Activated CD8-positive, alpha-beta memory T cell treated with anti-CD3 and anti-CD28 coated beads for 24 hours (primary cell): ENCODE results near the gene ACP6.
A peak's percentile ranks its signal among the peaks of the same experiment; 100 is the strongest.
"Not testable (repeated sequence)": the region's sequence is repeated elsewhere in the genome, so short reads cannot be mapped to it uniquely, and the experiment has no call there.

Source experiments
- DNase-seq: peaks from one replicate; pipeline ENCODE4 v3.0.0-alpha.2; 2020

Gene ACP6

GRCh38 chr1:147618771-147619170 is 51.6 kb downstream of the ACP6 start:
- DNase-seq, result no peak

DNA sequence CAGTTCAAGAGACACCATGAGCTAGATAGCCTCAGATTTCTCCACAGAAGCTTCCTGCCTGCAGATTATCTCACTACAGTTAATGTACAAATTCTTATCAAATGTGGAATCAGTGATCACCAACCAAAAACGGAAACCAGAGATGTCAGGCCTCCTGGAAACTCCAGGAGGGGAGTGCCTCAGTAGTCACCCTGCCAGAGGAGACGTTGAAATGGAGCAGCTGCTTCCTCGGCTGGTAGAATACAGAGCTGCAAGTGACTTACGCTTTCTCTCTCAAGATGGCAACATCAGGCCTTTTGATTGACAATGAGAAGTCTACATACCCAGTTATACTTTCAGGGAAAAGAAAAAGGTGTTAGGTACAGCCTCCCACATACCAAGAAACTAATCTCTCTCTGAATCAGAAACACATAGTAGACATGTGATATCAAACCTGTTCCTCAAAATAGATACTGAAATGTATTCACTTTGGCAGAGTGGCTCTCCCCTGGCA is 52.2 kb downstream of the ACP6 start:
- DNase-seq, result no peak

DNA sequence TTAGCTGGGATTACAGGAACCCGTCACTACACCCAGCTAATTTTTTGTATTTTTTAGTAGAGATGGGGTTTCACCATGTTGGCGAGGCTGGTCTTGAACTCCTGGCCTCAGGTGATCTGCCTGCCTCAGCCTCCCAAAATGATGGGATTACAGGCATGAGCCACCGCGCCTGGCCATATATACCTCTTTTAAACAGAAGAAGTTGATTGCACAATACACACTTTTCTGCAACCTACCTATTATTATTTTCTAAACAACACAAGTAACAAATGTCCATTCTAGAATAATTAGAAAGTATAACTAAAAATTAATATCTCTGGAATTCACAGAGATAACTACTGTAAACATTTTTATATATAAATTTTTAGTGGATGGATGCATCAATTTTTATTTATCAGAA is 55.4 kb downstream of the ACP6 start:
- not testable (repeated sequence) for DNase-seq

- no peak for DNase-seq
Observed at GRCh38 chr1:147613506-147613905, 56.8 kb downstream of the ACP6 start.

- DNase-seq, result no peak
Observed at GRCh38 chr1:147612366-147612765, 58.0 kb downstream of the ACP6 start.

DNA sequence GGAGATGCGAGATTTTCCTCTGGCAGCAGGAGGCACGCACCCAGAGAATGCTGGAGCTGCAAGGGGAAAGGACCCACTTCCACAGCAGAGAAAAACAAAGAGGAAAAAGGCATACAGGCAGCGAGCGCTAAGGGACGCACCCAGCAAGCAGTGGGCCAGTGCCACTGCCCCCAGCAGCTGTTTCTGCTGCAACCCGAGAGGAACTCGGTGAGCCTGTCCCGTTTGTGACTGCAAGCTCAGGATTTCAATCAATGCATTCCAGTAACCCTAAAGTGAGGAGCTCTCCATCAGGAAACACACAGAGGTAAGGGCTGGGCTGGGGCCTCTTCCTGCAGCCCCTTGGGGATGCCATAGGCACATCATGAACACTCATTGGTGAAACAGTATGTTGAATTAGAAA is 58.7 kb downstream of the ACP6 start:
- no peak for DNase-seq

DNA sequence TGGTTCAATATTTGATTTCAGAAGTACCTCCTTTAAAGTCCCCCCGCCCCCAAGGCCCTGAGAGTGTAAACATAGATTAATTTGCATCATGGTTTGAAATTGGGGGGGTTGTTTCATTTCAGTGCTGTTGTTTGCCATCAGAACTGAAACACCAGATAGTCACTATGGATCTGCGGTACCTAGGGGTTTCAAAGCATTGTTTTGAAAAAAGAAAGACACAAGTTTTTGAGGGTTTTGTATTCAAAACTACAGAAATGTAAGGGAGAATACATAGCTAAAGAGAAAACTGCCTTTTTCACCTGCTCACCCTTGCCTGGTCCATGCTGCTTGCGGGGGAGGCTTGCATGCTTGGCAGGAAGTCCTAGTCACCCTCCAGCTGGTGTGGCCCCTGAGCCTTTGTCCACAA is 59.3 kb downstream of the ACP6 start:
- no peak for DNase-seq

GRCh38 chr1:147609358-147609757 is 61.0 kb downstream of the ACP6 start:
- no peak for DNase-seq

GRCh38 chr1:147608596-147608995 is 61.7 kb downstream of the ACP6 start:
- DNase-seq, result no peak

DNA sequence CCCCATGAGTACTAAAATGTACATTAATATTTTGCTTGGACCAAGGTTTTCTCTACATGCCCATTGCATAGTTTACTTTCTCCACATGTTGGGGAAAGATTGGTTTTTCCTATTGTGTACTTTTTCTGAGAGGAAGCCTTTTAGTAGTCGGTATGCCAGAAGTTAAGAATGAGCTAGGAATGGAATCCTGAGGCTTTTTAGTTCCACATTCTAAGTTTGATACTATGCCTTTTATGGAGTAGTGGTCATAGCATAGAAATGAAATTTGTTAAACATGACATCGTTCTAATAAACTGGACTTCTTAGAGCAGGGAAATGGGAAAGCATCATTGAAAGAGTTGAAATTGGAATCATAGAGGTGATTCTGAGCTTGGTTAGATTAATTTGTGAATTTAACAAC is 64.7 kb downstream of the ACP6 start:
- DNase-seq, result no peak

GRCh38 chr1:147603986-147604385 is 66.3 kb downstream of the ACP6 start:
- no peak for DNase-seq

DNA sequence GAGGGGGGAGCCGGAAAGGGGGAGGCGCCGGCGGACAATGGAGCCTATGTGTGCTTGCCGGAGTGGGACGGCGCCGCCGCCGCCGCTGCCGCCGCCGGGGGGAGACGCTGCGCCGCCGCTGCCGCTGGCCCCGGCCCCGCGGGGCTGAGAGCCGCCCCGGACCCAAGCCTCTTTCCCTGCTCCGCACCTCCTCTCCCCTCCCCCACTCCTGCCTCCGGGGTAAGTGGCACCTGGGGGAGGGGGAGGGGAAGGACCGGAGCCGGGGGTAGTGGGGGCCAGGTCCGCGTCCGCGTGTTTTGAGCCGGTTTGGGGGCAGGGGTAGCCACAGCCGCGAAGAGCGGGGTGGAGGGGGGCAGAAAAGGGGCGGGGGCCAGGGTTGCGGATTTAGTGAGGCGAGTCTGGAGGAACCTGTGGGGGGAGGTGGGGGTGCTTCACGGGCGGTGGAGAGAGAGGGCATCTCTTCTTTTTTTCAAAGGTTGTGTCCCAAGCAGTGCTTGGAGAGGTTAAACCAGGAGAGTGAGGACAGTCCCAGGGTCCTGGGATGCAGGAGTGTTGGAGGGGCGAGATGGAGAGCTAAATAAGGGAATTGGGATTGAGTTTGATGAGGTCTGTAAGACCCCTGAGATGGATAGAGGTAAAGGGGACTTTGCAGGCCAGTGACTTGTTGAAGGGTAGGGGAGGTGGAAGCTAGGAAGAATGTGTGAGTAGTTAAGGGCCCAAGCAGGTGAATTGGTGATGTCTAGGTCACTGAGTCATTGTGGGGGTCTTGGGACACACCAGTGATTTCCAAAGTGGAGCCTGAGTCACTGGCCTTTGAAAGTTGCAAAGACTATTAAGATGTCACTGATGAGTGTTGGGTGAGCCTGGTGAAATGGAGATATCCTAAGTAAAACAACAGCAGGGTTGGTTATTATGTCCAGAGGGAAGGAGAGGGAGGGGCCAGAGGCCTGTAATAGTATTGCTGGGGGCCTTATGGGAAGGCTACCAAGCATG is 69.9 kb downstream of the ACP6 start:
- DNase-seq, result no peak

DNA sequence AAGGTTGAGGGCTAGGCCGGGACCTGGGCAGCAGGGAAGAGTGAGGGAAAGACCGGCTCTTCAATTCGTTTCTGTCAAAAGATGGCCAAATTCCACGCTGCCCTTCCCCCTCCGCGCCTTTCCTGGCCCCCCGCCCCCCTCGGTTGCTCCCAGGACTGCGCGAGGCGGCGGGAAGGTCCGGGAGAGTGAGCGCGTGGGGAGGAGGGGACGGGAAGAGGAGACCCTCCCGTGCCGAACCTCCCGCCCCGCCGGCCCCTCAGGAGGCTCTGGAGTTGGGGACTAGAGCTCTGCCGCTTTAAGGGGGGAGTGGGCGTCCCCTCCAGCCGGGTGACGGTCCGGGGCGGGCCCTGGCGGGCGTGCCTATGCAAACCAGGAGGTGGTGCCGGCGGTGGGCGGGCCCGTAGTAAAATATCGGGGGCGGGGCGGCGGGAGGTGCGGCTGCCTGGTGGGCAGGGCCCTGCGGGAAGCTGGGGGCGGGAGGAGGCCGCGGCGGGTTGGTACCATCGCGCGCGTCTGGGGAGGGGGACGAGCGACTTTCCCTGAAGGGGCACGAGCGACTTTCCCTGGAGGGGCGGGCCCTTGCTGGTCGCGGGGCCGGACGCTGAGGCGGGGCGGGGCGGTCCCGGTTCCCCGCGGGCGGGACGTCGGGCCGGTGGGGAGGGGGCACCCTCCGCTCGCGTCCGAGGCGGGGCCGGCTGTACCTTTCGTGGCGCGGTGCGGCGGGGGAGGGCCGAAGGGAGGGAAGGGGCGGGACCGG is 70.8 kb downstream of the ACP6 start:
- DNase-seq, result peak; percentile 98

GRCh38 chr1:147598621-147599361 is 71.5 kb downstream of the ACP6 start:
- DNase-seq, result peak; percentile 79

DNA sequence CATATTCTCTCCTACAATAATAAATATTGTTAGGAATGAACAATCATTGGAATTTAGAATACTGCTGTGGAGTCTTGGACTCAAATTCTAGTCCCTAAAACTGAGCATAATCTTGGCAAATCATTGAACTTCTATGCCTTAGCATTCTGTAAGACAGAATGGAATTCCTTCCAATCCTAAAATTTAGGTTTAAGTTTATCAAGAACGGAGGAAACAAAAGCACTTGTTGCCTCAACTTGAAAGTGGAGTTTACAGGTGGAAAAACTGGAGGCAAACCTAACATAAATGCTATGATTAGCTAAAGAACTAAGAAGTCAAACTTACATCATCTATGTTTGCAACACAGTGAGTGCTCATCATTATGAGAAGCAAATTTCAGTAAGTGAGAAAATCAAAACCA is 73.3 kb downstream of the ACP6 start:
- no peak for DNase-seq
